Stimulated activated CD4-positive, alpha-beta T cell treated with anti-CD3 and anti-CD28 coated beads, Interleukin-2, amount 100 ng/mL, for 4 hours (primary cell): ENCODE measurements around the gene RPGRIP1.
"Not testable (repeated sequence)": the region's sequence is repeated elsewhere in the genome, so short reads cannot be mapped to it uniquely, and the experiment has no call there.

Source experiments
- DNase-seq: peaks from one replicate; pipeline ENCODE4 v3.0.0-alpha.2; 2020; ENCODE audit warnings: low read depth

Gene RPGRIP1

GRCh38 chr14:21258889-21259787 lies 20.7 kb upstream of the RPGRIP1 start:
- no peak for DNase-seq

DNA sequence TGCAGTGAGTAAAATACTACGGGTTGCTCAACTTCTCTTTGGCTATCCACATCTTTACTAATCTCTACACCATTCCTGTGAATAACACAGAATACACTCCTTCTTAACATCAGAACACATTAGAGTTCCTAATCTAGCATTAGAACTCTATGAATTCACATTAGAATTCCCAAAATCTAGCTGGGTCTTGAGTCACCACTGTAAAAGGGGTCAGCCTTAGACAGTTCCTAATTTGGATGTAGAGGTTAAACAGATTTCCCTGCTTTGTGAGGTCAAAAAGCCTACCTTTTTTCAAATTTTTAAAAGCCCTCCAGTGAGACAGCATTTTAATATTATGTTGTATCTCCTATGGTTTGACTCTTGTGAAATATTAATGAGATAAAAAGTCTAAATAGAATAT lies 18.1 kb upstream of the RPGRIP1 start:
- DNase-seq = no peak

GRCh38 chr14:21262410-21262809 lies 17.5 kb upstream of the RPGRIP1 start:
- DNase-seq = no peak

GRCh38 chr14:21263284-21264024 lies 16.4 kb upstream of the RPGRIP1 start:
- no peak for DNase-seq

GRCh38 chr14:21264025-21264801 lies 15.7 kb upstream of the RPGRIP1 start:
- DNase-seq = no peak

GRCh38 chr14:21267431-21267845 lies 12.4 kb upstream of the RPGRIP1 start:
- DNase-seq = no peak

- no peak for DNase-seq
Observed at GRCh38 chr14:21267886-21268616, 11.8 kb upstream of the RPGRIP1 start.

DNA sequence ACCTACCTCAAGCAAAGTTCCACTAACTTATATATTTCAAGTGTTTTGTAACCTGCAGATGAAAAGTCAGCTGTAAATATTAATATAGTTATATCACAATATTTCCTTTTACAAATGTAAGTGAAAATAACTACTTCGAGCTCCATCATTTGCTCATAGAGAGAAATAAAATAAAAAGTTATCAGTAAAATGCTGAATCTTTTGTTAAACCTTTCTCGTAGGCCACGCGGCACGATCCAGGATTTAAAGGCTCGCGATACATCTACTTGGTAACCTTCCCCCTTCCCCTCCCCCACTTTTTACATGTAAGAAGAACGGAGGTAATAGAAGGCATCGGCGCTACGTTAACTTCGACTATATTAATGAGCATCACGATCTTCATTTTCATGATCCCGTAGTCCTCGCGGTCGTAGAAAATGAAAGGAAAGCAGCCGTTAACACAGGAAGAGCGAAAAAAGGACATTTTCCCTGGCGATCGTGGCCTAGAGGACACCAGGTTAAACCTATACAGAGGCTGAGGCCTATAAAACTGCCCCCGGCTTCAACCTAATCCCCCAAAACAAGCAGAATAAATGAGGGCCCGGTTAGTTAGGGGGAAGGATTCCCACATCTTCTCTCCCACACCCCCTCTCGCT lies 11.1 kb upstream of the RPGRIP1 start:
- DNase-seq = no peak

- DNase-seq = peak; percentile 100
Observed at GRCh38 chr14:21269252-21270046, 10.4 kb upstream of the RPGRIP1 start, which contains the start of gene HNRNPC. HNRNPC (minus strand) TSS chr14:21269442; CDS start chr14:21234193, 35,249 bp downstream.

DNA sequence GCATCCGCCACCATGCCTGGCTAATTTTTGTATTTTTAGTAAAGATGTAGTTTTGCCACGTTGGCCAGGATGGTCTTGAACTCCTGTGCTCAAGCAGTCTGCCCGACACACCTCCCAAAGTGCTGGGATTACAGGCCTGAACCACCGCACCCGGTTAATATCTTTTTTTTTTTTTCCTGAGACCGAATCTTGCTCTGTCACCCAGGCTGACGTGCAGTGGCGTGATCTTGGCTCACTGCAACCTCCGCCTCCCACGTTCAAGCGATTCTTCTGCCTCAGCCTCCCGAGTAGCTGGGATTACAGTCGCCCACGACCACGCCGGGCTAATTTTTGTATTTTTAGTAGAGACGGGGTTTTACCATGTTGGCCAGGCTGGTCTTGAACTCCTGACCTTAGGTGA lies 7.2 kb upstream of the RPGRIP1 start:
- DNase-seq = not testable (repeated sequence)

DNA sequence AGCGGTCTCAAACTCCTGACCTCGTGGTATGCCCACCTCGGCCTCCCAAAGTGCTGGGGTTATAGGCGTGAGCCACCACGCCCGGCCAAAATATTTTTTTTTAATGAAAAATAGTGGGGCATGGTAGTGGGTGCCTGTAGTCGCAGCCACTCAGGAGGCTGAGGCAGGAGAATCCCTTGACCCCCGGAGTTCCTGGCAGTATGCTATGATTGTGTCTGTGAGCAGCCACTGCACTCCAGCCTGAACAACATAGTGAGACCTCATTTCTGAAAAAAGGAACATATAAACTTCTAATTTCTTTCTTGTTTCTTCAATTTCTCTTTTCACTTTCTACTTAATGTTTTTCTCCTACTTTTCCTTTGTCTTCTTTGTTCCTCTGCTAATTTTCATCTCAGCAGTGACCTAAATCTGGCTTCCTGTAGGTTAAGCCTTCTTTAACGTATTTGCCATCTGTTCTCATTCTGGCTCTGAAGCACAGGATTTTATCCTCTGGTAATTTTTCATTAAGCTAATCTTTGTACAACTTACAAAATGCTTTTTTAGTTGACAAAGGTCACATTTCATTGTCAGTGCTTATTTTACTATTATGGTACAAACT lies 4.5 kb upstream of the RPGRIP1 start:
- no peak for DNase-seq

GRCh38 chr14:21278632-21279031 lies 1.3 kb upstream of the RPGRIP1 start:
- no peak for DNase-seq

- not testable (repeated sequence) for DNase-seq
Observed at GRCh38 chr14:21281917-21282316, 2.0 kb downstream of the RPGRIP1 start.

DNA sequence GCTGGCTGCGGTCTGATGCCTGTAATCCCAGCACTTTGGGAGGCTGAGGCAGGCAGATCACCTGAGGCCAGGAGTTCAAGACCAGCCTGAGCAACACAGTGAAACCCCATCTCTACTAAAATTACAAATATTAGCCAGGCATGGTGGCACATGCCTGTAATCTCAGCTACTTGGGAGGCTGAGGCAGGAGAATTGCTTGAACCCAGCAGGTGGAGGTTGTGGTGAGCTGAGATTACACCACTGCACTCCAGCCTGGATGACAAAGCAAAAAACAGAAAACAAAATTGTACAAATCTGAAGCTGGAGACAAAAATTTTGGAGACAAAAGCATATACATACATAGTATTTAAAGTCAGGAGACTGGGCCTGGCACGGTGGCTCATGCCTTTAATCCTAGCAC lies 6.6 kb downstream of the RPGRIP1 start:
- DNase-seq = not testable (repeated sequence)

DNA sequence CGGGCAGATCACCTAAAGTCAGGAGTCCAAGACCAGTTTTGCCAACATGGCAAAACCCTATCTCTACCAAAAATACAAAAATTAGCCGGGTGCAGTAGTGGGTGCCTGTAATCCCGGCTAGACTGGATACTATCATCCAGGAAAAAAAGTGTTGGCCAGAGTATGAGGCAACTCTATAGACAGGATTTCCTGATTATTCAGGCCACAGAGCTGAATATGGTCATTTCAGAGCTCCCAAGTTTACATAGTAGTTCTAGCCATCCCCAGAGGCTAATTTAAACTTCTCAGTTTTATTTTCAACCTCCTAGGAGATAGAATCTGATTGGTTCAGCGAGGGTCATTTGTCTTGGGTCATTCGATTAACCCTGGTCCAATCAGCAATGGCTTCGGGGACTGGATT lies 7.3 kb downstream of the RPGRIP1 start:
- DNase-seq = no peak

DNA sequence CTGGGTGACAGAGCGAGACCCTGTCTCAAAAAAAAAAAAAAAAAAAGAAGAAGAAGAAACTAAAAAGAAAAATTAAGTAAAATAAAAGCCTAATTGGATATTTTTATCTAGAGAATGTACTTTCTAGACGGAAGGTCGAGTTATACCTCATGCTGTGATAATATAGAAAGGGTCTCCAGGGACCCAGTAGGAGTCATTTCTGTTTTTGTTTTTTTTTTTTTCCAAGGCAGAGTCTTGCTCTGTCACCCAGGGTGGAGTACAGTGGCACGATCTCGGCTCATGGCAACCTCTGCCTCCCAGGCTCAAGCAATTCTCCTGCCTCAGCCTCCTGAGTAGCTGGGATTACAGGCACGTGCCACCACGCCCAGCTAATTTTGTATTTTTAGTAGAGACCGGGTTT lies 14.1 kb downstream of the RPGRIP1 start:
- DNase-seq = not testable (repeated sequence)

GRCh38 chr14:21298358-21298757 lies 18.5 kb downstream of the RPGRIP1 start:
- no peak for DNase-seq

DNA sequence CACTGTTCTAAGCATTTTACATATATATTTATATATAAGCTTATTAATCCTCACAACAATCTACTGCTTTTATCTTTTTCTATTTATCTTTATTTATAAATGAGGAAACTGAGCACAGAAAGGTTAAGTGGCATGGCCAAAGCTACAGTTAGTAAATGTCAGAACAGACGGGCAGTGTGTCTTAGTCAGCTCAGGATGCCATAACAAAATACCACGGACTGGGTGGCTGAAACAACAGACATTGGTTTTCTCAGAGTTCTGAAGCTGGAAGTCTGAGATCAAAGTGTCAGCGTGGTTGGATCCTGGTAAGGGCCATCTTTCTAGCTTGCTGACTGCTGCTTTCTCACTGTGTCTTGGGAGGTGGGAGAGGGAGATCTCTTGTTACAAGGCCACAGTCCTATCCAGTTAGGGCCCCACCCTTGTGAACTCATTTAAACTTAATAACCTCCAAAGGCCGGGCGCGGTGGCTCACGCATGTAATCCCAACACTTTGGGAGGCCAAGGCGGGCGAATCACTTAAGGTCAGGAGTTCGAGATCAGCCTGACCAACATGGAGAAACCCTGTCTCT lies 19.8 kb downstream of the RPGRIP1 start:
- DNase-seq = no peak

DNA sequence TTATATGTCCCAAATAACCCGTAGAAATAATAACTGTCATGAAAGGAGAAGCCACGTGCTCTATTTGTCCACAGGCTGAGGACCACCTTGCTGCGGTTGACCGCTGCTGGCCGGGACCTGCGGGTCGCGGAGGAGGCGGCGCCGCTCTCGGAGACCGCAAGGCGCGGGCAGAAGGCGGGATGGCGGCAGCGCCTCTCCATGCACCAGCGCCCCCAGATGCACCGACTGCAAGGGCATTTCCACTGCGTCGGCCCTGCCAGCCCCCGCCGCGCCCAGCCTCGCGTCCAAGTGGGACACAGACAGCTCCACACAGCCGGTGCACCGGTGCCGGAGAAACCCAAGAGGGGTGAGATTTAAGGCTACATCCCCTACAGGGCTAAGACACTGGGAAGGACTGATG lies 21.0 kb downstream of the RPGRIP1 start:
- peak; percentile 5 for DNase-seq
